ENCODE results near the gene ADCY1. TPM values are rescaled to one million over a fixed set of nuclear protein-coding genes. Genes with fewer than 3 reads are reported as not detected.

The ADCY1 gene
- total RNA-seq, 1 donor from 2014 or later: 13.7 TPM

DNA sequence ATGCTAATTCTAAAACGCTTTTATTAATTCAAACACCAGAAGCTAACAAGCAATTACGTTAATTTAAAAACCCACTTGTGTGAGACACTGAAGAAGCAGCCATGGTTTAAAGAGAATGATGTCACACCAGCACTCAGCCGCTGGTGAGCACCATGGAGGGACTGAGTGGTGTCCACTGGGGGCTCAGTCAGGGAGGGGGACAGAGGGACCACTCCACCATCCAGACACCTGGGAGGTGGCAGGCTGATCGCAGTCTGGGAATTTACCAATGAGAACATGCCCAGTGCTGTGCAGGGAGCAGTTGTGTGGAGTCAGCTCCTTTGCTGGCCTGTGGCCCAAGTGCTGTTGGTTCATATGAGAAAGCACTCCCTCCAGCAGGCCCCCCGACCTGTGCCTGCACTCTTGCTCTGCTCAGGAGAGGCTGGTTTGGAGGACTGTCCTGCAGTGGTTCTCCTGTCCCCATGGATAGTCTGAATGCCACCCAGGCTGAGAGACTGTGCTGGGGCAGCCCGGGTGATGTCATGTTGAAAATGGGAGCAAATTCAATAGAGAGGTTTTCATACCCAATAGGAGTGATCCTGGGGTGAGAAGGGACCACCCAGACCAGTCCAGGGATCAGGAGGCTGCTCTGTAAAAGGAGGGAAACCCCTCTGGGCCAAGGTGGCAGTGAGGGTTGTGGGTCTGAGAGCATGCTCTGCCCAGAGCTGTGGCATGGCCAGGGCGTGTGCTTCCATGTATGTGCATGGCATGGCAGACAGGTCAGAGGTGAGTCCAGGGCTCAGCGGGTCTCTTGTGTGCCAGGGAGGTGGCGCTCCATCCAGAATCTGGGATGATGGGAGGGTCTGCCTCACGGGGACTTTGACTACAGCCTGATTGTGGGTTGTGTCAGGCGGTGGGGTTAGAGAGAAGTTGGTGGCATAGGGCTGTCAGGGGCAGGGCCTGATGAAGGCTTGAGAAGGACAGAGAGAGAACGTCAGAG, 12.7 kb downstream of the ADCY1 start:
- H3K4me3 Mint-ChIP-seq: no peak overlapping the region
- no peaks in the 10 kb centered on the region for H3K27me3 Mint-ChIP-seq (ENCODE audit: low read depth)
- peak overlapping the region; percentile 78 for H3K27ac Mint-ChIP-seq (ENCODE audit: unreplicated experiment)
- H3K4me1 Mint-ChIP-seq: peaks cover 8% of the 10 kb centered on the region
- H3K36me3 Mint-ChIP-seq (ENCODE audit: low read depth): no peaks in the 10 kb centered on the region
- DNase-seq (ENCODE audit: low read depth, low spot score): no peak
- no peaks in the 10 kb centered on the region for H3K9me3 Mint-ChIP-seq
- no peak for TF ChIP-seq CTCF (conservative IDR thresholded peaks at IDR 0.05)

- no peak for TF ChIP-seq CTCF (conservative IDR thresholded peaks at IDR 0.05)
- Mint-ChIP-seq H3K36me3 (ENCODE audit: low read depth) (no peaks in the 10 kb centered on the region), H3K4me1 (no peaks in the 10 kb centered on the region), H3K4me3 (no peak overlapping the region), H3K27ac (ENCODE audit: unreplicated experiment) (no peak overlapping the region), H3K27me3 (ENCODE audit: low read depth) (no peaks in the 10 kb centered on the region), H3K9me3 (no peaks in the 10 kb centered on the region)
- DNase-seq (ENCODE audit: low read depth, low spot score): no peak
Measured at GRCh38 chr7:45588466-45588865, 14.3 kb downstream of the ADCY1 start.

DNA sequence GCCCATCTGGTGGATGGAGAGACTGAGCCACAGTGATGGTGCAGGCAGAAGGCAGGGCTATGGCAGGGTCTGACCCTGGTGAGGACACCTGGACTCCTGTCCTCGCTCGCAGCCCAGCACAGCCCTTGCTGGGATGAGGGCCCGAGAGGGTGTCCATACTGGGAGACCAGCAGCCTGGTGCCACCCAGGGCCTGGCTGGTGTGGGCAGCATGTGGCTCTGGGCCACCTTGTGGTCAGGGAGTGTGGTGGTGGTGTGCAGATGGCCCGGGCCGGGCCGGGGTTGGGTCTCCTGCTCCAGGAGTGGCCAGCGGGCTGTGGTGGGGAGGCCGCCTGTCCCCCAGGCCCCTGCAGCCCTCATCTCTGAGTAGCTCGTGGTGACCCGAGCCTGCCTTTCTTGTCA, 14.9 kb downstream of the ADCY1 start:
- H3K4me3 Mint-ChIP-seq: no peak overlapping the region
- no peak for TF ChIP-seq CTCF (conservative IDR thresholded peaks at IDR 0.05)
- no peak for DNase-seq (ENCODE audit: low read depth, low spot score)
- no peaks in the 10 kb centered on the region for H3K36me3 Mint-ChIP-seq (ENCODE audit: low read depth)
- H3K4me1 Mint-ChIP-seq: no peaks in the 10 kb centered on the region
- no peaks in the 10 kb centered on the region for H3K9me3 Mint-ChIP-seq
- H3K27me3 Mint-ChIP-seq (ENCODE audit: low read depth): no peaks in the 10 kb centered on the region
- no peak overlapping the region for H3K27ac Mint-ChIP-seq (ENCODE audit: unreplicated experiment)

DNA sequence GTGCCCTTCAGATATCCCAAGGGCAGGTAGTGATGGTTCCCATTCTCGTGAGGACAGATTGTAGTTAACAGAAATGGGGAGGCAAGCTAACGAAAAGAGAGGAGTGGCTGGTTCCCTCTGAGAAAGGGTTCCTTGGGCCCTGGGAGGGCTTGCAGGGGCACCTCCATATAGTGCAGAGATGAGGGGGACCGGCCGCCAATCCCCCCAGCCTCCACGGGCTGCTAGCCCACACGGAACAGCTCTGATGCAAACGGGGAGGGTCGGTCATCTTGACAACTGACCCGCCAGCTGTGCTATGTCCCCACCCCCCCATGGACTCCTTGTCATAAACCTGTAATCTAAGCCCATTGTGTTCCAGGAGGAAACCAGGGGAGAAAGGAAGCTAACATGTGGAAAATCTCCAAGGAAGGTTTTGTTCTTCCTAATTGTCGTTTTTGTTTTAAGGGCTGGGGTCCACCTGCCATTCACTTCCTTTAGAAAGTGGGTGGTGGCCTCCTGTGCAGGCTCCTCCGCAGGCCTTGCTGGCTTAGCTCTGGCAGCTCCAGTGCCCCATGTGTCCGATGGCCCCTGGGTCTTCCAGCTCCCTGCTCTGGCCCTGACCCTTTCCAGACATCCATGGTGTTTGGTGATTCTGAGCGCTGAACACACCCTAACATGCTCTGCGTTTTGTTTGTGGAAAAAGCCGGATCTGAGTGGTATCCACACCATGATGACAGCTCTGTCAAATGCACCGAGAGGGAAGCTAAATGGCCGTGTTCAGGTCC, 15.9 kb downstream of the ADCY1 start:
- no peaks in the 10 kb centered on the region for H3K9me3 Mint-ChIP-seq
- H3K4me3 Mint-ChIP-seq: no peak overlapping the region
- TF ChIP-seq CTCF (conservative IDR thresholded peaks at IDR 0.05): no peak
- DNase-seq (ENCODE audit: low read depth, low spot score): no peak
- H3K27ac Mint-ChIP-seq (ENCODE audit: unreplicated experiment): no peak overlapping the region
- no peaks in the 10 kb centered on the region for H3K36me3 Mint-ChIP-seq (ENCODE audit: low read depth)
- H3K4me1 Mint-ChIP-seq: no peaks in the 10 kb centered on the region
- H3K27me3 Mint-ChIP-seq (ENCODE audit: low read depth): no peaks in the 10 kb centered on the region

GRCh38 chr7:45590679-45591057, 16.5 kb downstream of the ADCY1 start:
- Mint-ChIP-seq H3K4me3 (no peak overlapping the region), H3K4me1 (no peaks in the 10 kb centered on the region), H3K36me3 (ENCODE audit: low read depth) (no peaks in the 10 kb centered on the region), H3K27ac (ENCODE audit: unreplicated experiment) (peak overlapping the region; percentile 32), H3K27me3 (ENCODE audit: low read depth) (no peaks in the 10 kb centered on the region), H3K9me3 (no peaks in the 10 kb centered on the region)
- no peak for TF ChIP-seq CTCF (conservative IDR thresholded peaks at IDR 0.05)
- no peak for DNase-seq (ENCODE audit: low read depth, low spot score)

Measured in neural crest cell (in vitro differentiated cells).